ENCODE data around the gene FARS2.

FARS2 gene

DNA sequence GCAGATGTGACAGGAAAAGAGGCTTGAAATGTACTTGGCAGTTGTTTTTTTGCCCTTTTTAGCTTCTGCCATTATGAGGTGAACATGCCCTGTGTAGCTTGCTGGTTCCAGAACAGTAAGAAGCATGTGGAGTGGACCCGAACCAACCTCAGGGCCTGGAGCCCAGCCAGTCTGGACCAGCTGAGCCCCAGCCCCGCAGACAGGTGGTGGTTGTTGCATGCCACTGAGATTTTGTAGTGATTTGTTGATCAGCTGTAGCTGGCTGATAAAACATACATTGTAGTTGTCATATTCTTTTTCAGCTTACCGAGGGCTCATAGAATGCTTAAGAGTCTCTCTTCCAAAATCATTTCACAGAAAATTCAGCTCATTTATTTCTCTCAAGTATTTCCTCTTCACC, 182.2 kb downstream of the FARS2 start:
- H3K4me3 ChIP-seq (ENCODE audit: low read depth, low read length) = no peak overlapping the region
- TF ChIP-seq, protein P1, sequence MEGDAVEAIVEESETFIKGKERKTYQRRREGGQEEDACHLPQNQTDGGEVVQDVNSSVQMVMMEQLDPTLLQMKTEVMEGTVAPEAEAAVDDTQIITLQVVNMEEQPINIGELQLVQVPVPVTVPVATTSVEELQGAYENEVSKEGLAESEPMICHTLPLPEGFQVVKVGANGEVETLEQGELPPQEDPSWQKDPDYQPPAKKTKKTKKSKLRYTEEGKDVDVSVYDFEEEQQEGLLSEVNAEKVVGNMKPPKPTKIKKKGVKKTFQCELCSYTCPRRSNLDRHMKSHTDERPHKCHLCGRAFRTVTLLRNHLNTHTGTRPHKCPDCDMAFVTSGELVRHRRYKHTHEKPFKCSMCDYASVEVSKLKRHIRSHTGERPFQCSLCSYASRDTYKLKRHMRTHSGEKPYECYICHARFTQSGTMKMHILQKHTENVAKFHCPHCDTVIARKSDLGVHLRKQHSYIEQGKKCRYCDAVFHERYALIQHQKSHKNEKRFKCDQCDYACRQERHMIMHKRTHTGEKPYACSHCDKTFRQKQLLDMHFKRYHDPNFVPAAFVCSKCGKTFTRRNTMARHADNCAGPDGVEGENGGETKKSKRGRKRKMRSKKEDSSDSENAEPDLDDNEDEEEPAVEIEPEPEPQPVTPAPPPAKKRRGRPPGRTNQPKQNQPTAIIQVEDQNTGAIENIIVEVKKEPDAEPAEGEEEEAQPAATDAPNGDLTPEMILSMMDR (IDR thresholded peaks at IDR 0.05; ENCODE audit: low read depth, low read length) = no peak

DNA sequence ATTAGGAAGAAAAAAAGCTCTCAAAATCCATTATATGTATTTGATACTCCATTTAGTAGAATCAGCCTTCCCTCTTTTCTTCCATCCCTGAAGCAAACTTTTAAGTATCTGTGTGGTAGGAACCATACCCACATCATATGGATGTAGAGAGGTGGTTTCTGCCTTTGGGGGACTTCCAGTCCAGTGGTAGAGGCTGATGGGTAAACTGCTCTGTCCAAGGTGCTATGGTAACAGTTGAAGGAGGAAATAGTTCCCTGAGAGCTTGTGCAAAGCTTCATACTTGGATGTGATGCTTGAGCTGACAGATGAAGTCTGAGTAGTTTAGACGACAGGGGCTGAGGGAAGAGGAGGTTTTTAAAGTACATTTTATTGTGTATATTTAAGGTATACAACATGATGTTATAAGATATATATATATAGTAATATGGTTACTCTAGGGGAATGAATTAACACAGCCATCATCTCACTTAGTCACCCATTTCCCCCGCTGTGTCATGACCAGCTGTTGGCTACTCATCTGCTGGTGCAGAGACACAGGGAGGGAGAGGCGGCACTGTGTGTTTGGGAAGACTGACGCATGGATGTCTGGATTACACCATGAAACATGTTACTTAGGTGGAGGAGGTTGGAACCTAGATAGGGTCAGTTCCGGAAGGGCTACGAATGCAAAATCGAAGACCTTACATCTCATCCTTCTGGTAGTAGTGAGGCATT, 185.2 kb downstream of the FARS2 start:
- no peak overlapping the region for H3K4me3 ChIP-seq (ENCODE audit: low read depth, low read length)
- TF ChIP-seq, protein P1 (IDR thresholded peaks at IDR 0.05; ENCODE audit: low read depth, low read length) = no peak

DNA sequence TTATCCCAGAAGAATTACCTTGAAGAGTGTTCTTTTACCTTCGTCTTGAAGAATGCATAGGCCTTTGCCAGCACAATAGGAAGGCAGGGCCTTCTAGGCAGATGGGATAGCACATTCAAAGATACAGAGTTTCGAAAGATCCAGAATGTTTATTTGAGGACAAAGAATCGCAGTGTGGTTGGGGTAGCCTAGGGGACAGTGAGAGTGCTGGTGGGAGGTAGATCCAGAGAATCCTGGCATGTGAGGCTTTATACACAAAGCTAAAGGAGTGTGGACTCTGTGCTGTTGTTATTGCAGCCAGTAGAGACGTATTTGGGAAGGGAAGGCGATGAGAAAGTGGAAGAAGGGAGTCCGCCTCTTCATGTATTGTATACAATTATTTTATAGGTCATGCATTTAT, 186.6 kb downstream of the FARS2 start:
- TF ChIP-seq, protein P1 (IDR thresholded peaks at IDR 0.05; ENCODE audit: low read depth, low read length) = no peak
- H3K4me3 ChIP-seq (ENCODE audit: low read depth, low read length) = no peak overlapping the region

DNA sequence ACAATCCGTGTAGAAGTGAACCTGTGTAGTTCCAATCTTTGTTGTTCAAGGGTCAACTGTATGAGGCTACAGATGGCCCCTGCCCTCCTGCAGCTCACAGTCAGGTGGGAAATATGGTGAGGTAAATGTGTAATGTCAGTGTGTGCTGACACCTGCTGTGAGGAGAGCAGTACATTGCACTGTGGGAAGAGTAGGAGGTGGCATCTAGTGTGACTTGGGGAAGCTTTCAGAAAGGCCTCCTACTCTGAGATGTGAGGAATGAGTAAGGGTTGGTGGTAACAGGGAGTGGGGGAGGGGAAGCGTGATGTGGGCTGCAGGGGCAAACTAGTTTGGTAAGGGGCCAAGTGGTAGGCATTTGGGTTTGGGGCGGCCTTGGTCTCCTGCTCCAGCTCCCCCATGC, 188.8 kb downstream of the FARS2 start:
- TF ChIP-seq, protein P1 (IDR thresholded peaks at IDR 0.05; ENCODE audit: low read depth, low read length) = no peak
- no peak overlapping the region for H3K4me3 ChIP-seq (ENCODE audit: low read depth, low read length)

DNA sequence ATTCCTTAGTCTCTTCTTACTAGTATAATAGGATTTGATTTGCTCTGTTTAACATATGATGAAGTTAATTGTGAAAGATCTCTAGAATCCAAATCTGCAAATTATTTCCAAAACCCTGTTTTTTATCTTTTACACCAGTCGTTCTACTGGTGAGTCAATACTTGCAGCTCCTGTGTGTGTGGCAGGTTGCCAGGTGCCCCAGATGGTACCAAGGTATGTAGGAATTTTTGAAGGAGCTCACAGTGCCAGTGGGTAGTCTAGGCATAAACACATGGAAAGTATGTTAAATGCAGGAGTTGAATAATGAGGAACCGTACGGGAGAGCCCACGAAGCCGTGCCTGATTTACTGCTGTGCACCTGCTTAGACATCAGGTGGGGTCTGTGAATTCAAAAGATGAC, 192.2 kb downstream of the FARS2 start:
- TF ChIP-seq, protein P1 (IDR thresholded peaks at IDR 0.05; ENCODE audit: low read depth, low read length) = no peak
- H3K4me3 ChIP-seq (ENCODE audit: low read depth, low read length) = no peak overlapping the region

DNA sequence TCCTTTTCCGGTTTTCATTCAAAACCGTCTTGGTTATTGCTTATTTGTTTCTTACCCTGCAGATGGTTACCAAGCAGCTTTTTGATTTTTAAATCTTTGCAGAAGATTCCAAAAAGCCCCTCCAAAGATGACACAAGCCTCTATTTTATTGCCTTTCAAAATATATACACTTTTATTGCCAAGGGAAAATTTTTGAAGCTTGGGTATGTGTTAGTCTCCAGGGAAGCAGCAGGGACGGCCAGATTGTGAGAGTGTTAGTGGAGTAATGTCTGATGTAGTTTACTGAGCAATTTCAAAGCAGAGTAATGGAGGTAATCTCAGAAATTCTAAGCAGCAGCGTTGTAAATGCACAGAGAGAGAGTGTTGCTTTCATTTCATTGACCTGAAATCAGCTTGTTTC, 193.8 kb downstream of the FARS2 start:
- no peak overlapping the region for H3K4me3 ChIP-seq (ENCODE audit: low read depth, low read length)
- TF ChIP-seq, protein P1 (IDR thresholded peaks at IDR 0.05; ENCODE audit: low read depth, low read length) = no peak

DNA sequence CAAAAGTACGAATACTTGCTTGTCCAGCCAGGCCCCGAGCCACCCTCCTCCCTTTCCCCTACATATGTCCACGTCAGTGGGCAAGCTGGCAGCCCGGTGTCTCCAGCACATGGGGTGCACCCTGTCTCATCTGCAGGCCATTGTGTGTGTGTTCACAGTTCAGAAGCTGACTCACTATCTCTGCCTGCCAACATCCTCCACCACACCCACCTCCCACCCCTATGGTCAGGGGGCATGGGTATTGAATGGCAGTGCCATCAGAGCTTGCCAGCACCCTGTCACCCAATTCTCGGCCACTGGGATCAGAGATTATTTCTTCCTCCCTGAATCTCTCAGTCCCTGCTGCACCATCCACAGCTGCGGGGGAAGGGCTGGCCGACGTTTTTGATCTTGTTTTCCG, 195.7 kb downstream of the FARS2 start:
- H3K4me3 ChIP-seq (ENCODE audit: low read depth, low read length) = no peak overlapping the region
- TF ChIP-seq, protein P1 (IDR thresholded peaks at IDR 0.05; ENCODE audit: low read depth, low read length) = no peak

Data from WI38 (cell line).